ENCODE results near the gene PDZD7. TPM values are rescaled to one million over a fixed set of nuclear protein-coding genes. Genes with fewer than 3 reads are reported as not detected.

PDZD7 gene
- total and polyA plus RNA-seq, 9 of the 15 experiments (the other 6 are each of a cell fraction or from before 2014, with no cell fraction given): 0.04 to 0.24 (median 0.08) TPM; not detected in 3

DNA sequence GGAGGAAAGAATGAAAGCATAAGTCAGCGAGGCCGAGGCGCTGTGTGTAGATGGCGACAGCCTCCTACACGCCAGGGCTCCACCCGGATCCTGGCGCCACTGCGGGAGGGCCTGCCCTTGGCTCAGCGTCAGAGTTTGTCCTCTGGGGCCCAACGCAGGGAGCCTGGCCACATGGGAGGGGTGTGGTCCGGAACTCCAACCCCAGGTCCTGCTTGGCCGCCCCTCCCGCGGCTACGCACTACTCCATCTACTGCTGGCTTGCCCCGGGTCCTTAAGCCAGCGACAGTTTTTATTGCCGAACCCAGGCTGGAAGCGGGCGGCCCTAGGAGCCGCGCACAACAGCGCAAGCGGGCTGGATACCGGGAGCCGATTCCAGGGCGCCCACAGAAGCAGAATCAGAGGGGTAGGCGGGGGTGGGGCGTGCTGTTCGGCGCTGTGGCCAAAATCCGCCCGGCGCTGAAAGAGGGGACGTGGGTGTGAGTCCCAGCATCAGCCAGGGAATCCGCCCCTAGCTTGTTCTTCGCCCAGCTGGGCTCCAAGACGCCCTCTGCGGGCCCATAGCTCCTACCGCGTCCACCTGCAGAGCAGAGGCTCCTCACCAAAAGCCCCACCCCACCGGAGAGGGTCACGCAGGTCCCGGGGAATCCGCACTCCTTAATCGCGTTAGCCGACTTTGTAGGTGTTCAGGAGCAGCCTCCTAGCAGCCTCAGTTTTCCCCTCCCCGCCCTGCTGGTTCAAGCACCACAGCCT is 35.4 kb upstream of the PDZD7 start (continued):
- TF ChIP-seq, protein P1, sequence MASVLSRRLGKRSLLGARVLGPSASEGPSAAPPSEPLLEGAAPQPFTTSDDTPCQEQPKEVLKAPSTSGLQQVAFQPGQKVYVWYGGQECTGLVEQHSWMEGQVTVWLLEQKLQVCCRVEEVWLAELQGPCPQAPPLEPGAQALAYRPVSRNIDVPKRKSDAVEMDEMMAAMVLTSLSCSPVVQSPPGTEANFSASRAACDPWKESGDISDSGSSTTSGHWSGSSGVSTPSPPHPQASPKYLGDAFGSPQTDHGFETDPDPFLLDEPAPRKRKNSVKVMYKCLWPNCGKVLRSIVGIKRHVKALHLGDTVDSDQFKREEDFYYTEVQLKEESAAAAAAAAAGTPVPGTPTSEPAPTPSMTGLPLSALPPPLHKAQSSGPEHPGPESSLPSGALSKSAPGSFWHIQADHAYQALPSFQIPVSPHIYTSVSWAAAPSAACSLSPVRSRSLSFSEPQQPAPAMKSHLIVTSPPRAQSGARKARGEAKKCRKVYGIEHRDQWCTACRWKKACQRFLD (CRISPR knock-in tag; IDR thresholded peaks at IDR 0.05): 0 out of 2 replicates have a peak, but pooled peaks have one; percentile 41
- peak; percentile 53 for TF ChIP-seq TAF9B (IDR thresholded peaks at IDR 0.05; ENCODE audit: partially characterized antibody)
- TF ChIP-seq RBBP5 (IDR thresholded peaks at IDR 0.05; ENCODE audit: borderline replicate concordance, insufficient read depth, low read length, poor library complexity, severe bottlenecking): peak; percentile 40
- TF ChIP-seq BCL6 (CRISPR knock-in tag; IDR thresholded peaks at IDR 0.05): no peak
- 0 out of 2 replicates have a peak, but pooled peaks have one; percentile 19 for TF ChIP-seq JUN (IDR thresholded peaks at IDR 0.05; ENCODE audit: borderline replicate concordance, low read depth, low read length)
- no peak for TF ChIP-seq JUN (CRISPR knock-in tag; IDR thresholded peaks at IDR 0.05; ENCODE audit: borderline replicate concordance)
- TF ChIP-seq, protein P2, sequence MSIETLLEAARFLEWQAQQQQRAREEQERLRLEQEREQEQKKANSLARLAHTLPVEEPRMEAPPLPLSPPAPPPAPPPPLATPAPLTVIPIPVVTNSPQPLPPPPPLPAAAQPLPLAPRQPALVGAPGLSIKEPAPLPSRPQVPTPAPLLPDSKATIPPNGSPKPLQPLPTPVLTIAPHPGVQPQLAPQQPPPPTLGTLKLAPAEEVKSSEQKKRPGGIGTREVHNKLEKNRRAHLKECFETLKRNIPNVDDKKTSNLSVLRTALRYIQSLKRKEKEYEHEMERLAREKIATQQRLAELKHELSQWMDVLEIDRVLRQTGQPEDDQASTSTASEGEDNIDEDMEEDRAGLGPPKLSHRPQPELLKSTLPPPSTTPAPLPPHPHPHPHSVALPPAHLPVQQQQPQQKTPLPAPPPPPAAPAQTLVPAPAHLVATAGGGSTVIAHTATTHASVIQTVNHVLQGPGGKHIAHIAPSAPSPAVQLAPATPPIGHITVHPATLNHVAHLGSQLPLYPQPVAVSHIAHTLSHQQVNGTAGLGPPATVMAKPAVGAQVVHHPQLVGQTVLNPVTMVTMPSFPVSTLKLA (conservative IDR thresholded peaks at IDR 0.05): peak; percentile 83 to 89
- TF ChIP-seq SETDB1 (IDR thresholded peaks at IDR 0.05; ENCODE audit: low read length): no peak
- peak in 1 of 2 experiments; percentile 61; a peak in 1 of 4 replicates for TF ChIP-seq KDM4B (IDR thresholded peaks at IDR 0.05; ENCODE audit: borderline replicate concordance in 2 of 2, low read depth in 1 of 2)
- TF ChIP-seq SUPT5H (IDR thresholded peaks at IDR 0.05): peak; percentile 54
- TF ChIP-seq ZBTB7A (IDR thresholded peaks at IDR 0.05; ENCODE audit: borderline replicate concordance, control insufficient read depth, low read depth, low read length): peak; percentile 21; the same call in 1 of the 2 replicates
- TF ChIP-seq SRF (CRISPR knock-in tag; IDR thresholded peaks at IDR 0.05): peak in 1 of 2 experiments; percentile 20; a peak in 1 of 4 replicates
- TF ChIP-seq MECOM (CRISPR knock-in tag; IDR thresholded peaks at IDR 0.05): no peak
- TF ChIP-seq, protein P3, sequence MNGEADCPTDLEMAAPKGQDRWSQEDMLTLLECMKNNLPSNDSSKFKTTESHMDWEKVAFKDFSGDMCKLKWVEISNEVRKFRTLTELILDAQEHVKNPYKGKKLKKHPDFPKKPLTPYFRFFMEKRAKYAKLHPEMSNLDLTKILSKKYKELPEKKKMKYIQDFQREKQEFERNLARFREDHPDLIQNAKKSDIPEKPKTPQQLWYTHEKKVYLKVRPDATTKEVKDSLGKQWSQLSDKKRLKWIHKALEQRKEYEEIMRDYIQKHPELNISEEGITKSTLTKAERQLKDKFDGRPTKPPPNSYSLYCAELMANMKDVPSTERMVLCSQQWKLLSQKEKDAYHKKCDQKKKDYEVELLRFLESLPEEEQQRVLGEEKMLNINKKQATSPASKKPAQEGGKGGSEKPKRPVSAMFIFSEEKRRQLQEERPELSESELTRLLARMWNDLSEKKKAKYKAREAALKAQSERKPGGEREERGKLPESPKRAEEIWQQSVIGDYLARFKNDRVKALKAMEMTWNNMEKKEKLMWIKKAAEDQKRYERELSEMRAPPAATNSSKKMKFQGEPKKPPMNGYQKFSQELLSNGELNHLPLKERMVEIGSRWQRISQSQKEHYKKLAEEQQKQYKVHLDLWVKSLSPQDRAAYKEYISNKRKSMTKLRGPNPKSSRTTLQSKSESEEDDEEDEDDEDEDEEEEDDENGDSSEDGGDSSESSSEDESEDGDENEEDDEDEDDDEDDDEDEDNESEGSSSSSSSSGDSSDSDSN (IDR thresholded peaks at IDR 0.05; ENCODE audit: borderline replicate concordance in 1 of 2, low read depth in 2 of 2, low read length in 2 of 2): peak in 1 of 2 experiments; percentile 94; a peak in 1 of 4 replicates
- TF ChIP-seq POLR2A (conservative IDR thresholded peaks at IDR 0.05): peak; percentile 71
- no peak for TF ChIP-seq SMARCC2 (IDR thresholded peaks at IDR 0.05; ENCODE audit: low read depth)
- TF ChIP-seq, protein P4, sequence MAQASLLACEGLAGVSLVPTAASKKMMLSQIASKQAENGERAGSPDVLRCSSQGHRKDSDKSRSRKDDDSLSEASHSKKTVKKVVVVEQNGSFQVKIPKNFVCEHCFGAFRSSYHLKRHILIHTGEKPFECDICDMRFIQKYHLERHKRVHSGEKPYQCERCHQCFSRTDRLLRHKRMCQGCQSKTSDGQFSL (CRISPR knock-in tag; IDR thresholded peaks at IDR 0.05): 0 out of 2 replicates have a peak, but pooled peaks have one; percentile 23
- TF ChIP-seq, protein P4 (tag; IDR thresholded peaks at IDR 0.05): no peak
- peak; percentile 28; the same call in 1 of the 2 replicates for TF ChIP-seq CC2D1A (IDR thresholded peaks at IDR 0.05)
- no peak for TF ChIP-seq ETS2 (tag; IDR thresholded peaks at IDR 0.05; ENCODE audit: borderline replicate concordance, poor library complexity, severe bottlenecking)
- TF ChIP-seq TCF3 (CRISPR knock-in tag; IDR thresholded peaks at IDR 0.05): 0 out of 2 replicates have a peak, but pooled peaks have one; percentile 4
